DMS114 treated with DMSO at 0.1 percent for 48 hours (cell line): ENCODE measurements around the gene TAPT1.

Experiments
- DNase-seq: peaks from one replicate; lab custom pipeline; 2025; ENCODE audit not compliant: unreplicated experiment; lab: John Stamatoyannopoulos, UW

TAPT1 gene

DNA sequence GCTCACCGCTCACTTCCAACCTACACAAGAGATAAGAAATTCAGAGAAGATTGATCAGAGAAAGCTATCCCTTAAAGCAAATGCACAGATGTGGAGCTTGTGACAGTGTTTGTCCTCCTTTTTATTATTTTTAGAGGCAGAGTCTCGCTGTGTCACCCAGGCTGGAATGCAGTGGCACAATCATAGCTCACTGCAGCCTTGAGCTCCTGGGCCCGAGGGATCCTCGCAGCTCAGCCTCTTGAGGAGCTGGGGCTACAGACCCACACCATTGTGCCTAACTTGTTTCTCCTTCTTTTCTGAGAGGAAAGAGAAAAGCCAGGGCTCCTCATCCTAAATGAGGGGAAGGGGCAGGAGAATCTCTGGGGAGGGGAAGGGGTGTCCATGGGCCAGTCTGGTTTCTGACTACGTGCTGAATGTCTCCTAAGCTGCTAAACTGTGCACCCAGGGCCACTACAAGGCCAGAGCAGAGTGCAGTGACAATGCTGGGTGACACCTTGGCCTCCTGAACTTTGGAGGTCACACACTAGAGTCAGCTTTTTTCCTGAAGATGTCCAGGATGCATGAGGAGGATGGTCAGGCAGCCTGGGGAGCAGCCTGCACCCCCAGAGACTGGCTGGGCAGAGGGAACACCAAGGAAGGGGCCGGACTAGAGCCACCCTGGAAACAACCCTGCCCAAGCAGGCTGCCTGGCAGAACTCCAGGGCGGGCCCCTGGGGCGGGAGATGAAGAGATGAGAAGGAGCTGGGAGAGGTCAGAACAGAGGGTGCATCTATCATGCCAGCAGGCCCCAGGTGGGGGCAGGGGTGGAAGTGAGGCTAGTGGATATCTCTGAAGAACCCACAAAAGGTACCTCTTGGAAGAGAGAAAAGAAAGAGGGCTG, 87.0 kb downstream of the TAPT1 start:
- no peak for DNase-seq

DNA sequence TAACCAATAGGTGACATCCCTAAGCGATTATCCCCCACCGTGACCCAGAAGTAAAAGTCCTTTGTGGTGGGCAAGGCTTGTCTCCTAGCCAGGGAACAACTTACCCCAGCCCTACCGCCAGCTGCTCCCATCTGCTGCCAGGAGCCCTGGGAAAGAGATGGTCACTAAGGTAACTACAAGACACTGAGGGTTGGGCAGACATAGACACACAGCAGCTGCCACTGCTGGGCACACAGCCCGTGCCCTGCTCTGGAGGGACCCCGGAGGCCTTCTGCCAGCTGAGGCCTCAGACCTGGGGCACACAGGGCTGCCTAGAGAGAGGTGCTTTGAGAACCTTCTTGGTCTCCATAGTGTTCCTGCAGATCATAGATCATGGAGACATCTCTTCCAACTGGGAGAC, 89.4 kb downstream of the TAPT1 start:
- DNase-seq, result no peak

DNA sequence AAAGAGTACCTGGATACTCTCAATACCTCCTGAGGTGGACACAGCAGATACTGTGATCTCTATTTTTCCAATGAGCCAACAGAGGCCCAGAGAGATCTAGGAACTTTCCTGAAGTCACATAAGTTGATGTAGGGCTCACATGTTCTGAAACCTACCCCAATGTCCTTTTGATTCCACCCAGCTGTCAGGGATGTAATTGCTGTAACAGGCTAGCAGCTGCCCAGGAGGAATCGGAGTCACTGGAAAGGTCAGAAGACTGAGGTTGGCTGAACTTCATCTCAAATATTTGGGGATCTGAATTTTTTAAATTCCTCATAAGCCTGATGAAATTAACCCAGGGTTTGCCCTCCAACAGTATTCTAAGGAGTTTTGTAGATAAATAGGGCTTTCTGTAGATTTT, 90.0 kb downstream of the TAPT1 start:
- no peak for DNase-seq

DNA sequence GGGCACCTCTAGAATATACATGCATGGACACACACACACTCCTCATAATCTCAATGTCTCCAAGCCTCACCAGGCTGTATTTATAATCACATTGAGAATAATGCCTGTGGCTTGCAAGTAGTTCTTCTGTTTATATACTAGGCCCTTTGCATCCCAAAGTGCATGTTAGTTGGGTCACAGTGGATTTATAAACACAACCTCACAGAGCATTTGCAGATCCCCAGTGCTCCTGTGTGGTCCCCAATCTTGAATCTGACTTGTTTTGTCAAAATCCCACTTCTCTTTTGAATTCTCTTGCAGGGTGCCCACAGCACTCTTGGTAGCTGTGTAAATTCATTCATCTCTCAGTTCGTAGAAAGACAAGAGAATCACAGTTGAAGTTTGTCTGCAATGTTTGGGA, 92.9 kb downstream of the TAPT1 start:
- no peak for DNase-seq

DNA sequence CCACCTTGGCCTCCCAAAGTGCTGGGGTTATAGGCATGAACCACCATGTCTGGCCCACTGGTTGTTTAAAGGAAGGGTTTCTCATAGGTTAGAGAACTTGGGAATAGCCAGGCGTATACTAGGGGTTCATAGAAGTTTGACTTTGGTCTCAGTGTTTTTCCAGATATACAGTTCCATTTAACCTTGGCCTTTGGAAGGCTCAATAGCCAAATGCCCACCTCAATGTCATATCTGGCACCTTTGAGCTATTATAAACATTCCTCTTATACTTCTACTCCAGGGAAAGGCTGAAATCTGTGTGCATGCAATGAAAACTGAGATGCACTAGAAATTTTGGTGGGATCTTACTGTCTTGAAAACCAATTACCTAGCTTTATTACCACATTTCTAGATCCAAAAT, 95.0 kb downstream of the TAPT1 start:
- no peak for DNase-seq

DNA sequence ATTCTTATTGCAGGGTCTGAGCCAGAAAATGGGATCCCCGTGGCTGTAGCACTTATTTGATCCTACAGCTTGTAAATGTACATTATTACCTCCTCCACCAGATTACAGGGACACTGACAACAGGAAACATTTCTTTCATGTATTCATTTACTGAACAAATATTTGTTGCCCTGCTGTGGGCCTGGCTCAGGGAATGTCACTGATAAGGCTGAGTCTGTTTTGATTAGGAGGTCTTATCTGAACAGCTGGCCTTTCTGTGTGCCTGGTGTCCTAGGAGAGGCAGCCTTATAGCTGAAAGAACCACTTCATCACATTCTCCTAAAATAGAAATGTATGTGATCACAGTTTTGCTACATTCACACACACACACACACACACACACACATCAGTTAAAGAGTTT, 96.9 kb downstream of the TAPT1 start:
- no peak for DNase-seq

DNA sequence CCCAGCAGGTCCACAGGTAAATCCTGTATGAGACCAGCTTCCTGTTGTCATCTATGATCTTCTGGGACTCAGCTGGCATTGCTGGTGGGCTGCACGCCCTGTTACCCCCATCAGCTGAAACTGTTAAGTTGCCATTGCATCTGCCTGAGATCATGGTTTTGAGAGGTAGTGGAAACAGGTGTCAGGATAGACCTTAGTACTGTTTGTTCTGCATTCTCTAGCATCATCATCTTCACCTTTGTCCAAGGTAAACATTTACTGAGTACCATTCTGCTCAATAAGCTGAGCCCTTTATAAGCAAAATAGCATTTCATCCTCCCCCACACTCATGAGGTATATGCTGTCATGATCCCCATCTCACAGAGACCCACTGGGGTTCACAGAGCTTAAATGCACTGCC, 99.6 kb downstream of the TAPT1 start:
- no peak for DNase-seq

DNA sequence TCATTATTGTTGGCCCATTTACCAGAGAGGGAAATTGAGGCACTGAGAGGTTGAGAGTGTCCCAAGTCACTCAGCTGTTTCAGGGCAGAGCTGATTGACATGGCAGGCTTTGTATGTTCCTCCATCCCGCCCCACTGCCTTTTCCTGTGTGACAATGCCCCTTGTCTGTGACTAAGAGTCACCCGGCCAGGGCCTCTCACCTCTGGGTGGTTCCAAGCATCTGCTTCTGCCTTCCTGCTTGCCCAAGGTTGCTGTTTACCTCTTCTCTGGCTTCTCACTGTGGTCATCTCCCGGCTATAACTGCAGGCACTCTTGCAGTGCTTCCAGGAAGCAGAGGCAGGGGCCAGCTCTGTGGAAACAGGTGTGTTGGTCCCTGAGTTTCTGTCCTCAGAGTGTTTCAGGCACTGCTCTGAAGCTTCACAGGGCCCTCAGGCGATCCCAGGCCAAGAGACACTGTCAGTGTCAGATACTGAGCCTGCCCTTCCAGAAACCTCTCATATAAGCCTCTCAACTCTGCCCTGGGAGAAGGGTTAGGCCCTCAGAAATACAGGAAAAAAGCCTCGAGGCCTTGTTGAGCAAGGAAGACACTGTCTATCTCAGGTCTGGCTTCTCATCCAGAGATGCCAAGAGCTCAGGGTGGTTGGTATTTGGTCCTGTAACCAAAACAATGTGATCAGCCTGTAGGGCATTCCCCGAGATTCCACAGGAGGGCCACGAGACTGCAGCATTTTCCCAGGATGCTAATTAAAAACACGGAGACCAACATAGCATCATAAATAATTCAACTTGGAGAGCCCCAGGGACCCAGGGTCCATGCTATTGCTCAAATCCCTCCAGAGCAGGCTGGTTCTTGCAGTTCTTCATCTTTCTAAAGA, 100.5 kb downstream of the TAPT1 start:
- no peak for DNase-seq

DNA sequence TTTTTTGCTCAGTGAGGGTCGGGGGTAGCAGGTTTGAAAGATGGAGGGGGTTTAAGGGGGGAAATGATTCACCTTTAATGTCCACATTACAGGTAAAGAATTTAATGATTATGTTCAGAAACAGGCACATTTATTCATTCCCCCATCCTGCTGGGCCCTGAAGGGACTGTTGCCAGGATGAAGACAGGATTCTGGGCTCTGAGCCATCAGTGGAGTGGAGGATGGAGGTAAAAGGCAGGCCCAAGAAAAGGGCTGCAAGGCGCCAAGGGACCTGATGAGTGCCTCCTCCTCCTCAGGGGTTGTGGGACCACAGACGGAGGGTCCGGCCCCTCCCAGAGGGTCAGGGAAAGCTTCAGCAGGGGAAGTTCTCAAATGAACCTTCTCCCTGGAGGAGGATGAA, 102.0 kb downstream of the TAPT1 start:
- DNase-seq, result no peak

DNA sequence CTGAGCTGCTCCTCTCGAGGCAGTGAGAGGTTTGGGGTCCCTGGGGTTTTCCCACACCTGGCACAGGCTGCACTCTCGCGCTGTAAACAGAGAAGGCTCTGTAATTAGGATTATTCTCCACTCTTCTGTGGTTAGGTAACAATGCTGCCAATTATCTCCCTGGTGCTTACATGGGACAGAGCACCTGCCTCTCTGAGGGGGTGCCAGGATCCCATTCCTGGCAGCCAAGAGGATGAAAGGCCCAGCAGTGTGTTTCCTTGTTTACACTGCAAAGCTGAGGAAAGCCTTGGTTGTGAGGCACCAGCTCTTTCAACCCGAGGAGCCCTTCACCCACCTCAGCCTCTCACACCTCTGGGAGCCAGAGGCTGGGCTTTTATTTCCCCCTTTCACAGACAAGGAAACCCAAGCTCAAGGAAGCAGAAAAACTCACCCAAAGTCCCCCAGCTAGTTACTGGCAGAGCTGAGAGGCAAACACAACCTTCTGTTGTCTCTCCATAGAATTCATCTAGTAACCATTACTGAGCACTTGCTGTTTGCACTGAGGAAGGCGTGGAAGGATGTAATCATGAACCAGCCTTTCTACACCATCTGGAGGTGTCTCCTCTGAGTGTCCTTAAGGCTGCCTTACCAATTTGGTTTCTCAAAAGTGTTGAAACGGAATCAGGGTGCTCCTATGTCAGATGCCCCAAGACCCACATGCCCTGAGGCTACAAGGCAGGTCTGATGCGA, 102.8 kb downstream of the TAPT1 start:
- no peak for DNase-seq

DNA sequence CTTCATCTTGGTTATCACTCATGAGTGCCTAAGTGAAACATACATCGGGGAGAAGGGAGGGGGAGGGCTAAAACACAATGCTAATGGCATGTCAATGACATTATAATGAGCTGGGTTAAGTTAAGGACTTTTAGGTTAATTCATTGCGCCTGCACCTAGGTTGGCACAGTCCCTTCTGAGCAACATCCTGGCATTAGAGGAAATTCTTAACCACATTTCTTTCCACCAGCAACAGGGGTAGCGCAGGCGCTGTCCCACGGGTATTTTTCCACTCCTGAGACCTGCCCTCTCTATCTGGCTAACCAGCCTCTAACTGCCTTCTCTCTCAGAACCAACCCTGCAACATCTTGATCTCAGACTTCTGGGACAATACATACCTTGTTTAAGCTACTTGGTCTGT, 103.5 kb downstream of the TAPT1 start:
- DNase-seq, result no peak

DNA sequence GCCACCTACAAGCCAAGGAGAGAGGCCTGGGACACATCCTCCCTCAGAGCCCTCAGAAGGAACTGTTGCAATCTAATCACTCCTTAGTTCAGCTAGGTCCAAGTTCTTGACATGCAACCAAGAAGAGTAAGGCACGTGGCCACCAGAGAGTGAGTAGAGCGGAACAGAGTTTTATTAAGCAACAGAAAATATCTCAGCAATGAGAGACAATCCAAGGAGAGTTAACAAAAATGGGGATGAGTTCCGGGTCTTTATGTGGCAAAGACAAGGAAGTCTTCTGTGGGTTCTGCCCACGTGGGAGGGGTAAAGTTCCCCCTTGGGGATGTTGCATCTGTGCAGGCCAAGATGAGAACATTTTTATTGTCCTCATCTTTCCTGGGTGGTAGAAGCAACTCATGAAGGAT, 104.0 kb downstream of the TAPT1 start:
- DNase-seq, result no peak

DNA sequence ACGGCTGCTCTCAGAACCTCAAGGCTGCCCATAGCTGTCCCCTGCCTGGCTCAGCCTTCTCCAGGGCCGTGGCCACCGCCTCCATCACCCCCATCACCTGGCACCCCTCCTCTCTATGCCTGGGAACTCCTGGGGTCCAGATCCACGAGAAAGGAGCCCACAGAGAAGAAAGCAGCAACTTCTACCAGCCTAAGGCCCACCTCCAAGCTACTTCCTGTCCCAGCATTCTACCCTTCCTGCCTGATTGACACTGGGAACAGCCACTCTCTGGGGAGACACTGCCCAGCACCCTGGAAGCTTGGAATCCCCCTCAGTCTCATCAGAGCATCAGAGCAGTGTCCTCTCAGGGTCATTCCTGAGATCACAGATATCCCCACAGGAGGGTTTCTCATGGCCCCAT, 105.6 kb downstream of the TAPT1 start:
- no peak for DNase-seq

DNA sequence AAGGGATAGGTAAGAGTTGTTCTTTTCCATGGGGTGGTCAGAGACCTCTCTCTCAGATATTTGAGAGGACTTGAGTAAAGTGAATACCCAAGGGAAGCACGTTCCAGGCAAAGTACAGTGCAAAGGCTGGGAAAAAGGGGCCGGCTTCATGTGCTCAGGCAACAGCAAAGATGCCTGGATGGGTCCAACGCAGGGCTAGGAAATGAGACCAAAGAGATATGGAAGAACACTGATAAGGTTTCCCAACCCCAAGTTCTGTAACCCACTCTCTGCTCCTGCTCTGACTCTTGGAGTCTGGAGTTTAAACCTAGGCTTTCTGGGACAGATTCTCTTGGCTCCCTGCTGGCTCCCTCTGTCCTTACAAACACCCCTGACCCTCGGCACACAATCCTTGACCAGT, 106.3 kb downstream of the TAPT1 start:
- no peak for DNase-seq

DNA sequence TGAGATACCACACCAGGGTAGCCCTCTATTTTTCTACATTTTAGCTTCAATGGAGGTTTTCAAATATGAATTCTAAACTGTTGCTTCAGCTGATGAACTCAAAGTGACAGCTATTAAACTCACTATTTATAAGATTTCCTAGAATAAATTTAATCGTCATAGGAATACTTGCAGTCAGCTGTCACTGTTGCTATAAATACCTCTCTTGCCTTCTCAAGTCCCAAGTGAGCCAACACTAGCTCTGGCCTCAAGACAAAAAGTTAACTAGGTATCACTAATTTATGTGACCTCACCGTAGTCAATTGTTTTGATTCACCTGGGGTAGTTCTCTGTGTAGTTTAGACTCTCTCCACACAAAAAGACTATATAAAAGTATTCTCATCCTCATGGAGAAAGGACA, 108.2 kb downstream of the TAPT1 start:
- DNase-seq, result no peak

DNA sequence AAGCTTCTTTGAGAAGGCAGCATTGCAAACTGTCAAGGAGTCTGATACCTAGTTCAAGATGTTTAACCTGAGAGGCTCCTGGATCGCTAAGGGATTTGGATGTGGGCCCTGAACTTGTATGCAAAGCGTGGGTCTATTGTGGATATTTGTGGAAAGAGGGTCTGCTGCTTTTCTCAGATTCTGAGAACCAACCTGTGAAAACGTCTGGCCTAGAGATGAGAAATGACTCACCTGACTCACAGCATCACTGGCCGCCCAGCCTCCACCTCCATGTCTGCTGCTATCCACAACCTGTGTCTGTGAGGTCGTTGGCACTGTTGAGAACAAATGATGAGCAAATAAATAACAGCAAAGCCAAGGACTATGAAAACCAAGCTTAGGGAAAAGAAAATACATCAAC, 109.1 kb downstream of the TAPT1 start:
- no peak for DNase-seq

DNA sequence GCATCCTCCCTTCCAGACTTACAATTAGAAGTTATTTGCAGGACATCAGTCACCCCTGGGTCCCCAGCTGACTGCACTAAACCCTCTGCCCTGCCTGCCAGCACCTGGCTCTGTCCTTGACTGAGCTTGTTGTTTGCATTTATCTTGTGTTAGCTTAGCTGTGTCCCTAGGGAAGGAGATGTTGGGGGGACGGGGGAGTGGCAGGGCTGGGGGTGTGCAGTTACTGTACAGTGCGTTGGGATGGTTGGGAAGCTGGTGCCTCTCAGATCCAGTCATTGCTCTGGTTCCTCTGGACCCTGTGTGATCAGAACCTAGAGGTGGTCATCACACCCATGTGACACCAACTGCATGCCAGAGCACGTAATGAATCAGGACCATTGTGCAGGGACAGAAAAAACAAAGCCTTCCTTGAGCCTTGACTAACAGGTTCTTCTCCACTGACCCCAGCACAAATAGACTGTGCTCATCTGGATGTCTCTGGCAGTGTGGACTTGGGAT, 109.7 kb downstream of the TAPT1 start:
- no peak for DNase-seq

DNA sequence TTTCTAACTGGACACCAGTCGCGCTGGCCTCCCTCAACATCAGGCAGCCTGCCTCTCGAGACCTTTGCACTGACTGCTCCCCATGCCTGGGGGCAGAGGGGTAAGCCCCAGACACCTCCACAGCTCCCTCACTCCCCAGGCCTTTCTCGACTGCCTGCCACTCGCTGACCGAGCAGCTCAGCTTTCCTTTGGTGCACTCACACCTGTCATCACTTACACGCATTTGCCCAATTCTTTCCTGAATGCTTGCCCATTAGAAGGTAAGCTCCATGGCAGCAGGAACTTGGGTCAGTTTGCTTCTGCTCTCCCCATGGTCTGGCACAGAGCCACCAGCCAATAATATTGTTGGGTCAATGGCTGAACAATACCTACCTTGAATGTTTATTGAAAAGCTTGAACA, 110.3 kb downstream of the TAPT1 start:
- no peak for DNase-seq

DNA sequence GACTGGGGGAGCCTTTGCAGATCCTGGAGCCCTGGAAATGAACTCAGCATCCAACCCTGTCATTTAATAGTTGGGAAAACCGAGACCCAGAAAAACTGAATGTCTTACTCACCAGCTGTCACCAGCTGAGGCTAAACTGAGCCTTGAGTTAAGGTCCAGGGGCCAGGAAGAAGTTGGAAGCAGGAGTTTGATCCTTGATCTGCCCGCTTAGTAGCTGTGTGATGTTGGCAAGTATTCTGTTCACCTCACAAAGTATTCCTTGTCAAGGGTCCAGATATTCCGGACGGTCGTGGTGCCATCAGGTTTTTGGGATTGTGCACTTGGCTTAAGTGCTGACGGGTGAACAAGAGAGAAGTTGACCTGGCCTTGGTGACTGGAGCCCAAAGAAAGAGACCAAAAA, 111.7 kb downstream of the TAPT1 start:
- DNase-seq, result no peak

DNA sequence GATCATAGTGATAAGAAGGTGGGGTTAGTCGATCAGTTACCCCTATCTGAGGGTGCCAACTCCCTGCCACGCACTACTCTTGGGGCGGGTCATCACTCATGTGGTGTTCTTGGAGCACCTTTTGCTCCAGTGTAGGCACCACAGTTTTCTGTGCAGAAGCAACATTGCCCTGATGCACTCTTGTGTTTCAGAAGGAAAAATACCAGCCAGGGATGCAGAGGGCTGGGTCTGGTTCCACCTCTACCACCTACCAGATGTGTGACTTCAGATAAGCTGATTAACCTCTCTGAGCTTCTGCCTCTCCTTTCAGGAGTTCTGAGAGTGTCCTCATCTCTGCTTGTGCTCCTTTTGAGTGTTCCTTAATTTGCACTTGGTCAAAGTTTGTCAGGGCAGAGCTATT, 112.5 kb downstream of the TAPT1 start:
- no peak for DNase-seq

DNA sequence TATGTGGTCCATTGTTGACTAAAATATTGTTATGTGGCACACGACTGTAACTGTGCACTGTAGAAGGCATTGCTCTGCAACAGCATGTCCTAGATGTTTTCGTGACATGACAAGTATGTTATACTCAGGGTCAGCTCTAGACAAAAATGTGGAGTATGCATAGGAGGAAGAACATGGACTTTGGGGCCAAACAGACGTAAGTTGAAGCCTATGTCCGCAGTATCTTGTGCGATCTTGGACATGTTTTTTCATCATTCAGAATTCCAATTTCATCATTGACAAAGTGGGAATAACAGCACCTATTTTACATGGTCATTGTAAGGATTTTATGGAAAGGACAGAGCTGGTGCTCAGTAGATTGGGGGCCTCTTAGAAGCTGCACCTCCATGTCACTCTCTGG, 114.7 kb downstream of the TAPT1 start:
- DNase-seq, result no peak
